OCI-LY7 (cell line): ENCODE results near the gene LIN28B. TPM values are rescaled to one million over a fixed set of nuclear protein-coding genes. Genes with fewer than 3 reads are reported as not detected.

Experiments
- BruUV-seq: library from RNA; stranded (reverse); fragments of 400-500 nt; replicated peaks from 2 replicates; lab custom pipeline; 2021; lab: Mats Ljungman, UMichigan
- CTCF ChIA-PET: fragments of 300-600 bp; sonication (Branson Sonifier 250); formaldehyde crosslinking; loops from one replicate; lab custom pipeline; 2022; ENCODE audit warnings: antibody characterized with exemption; ENCODE audit not compliant: unreplicated experiment; lab: Charles Lee
- POLR2A ChIA-PET: fragments of 300-600 bp; sonication (Branson Sonifier 250); formaldehyde crosslinking; loops from one replicate; lab custom pipeline; 2022; ENCODE audit warnings: antibody characterized with exemption; lab: Charles Lee
- DNase-seq: peaks from one replicate; pipeline ENCODE4 v3.0.0-alpha.2; 2015; ENCODE audit warnings: low spot score
- H2AFZ ChIP-seq: fragments of 200-600 bp; sonication (generic), shearing (Covaris generic); 2 replicates; pipeline ENCODE4 v1.6.1; 2014; ENCODE audit warnings: mild to moderate bottlenecking, antibody characterized with exemption, low read length, moderate library complexity
- H3K27ac ChIP-seq: fragments of 200-600 bp; sonication (generic); 2 replicates; pipeline ENCODE4 v1.5.1; 2014; ENCODE audit warnings: mixed run types, low read depth, mild to moderate bottlenecking, moderate library complexity, low read length, inconsistent platforms; ENCODE audit not compliant: poor library complexity, severe bottlenecking
- H3K36me3 ChIP-seq: fragments of 200-600 bp; sonication (generic); 2 replicates; pipeline ENCODE4 v1.6.1; 2014; ENCODE audit warnings: mild to moderate bottlenecking, antibody characterized with exemption, low read length, moderate library complexity, mixed read lengths; ENCODE audit not compliant: insufficient read depth
- H3K4me1 ChIP-seq: fragments of 200-600 bp; sonication (generic); 2 replicates; pipeline ENCODE4 v1.5.1; 2014; ENCODE audit warnings: mild to moderate bottlenecking, low read length; ENCODE audit not compliant: insufficient read depth, poor library complexity, severe bottlenecking
- H3K4me2 ChIP-seq: fragments of 200-600 bp; sonication (generic); 2 replicates; pipeline ENCODE4 v1.6.1; 2014; ENCODE audit warnings: mild to moderate bottlenecking, low read length
- H3K4me3 ChIP-seq: fragments of 200-600 bp; sonication (generic); 2 replicates; pipeline ENCODE4 v1.5.1; 2014; ENCODE audit warnings: mild to moderate bottlenecking, low read depth, low read length; ENCODE audit not compliant: poor library complexity, severe bottlenecking
- H3K79me2 ChIP-seq: fragments of 200-600 bp; sonication (generic); 2 replicates; pipeline ENCODE4 v1.6.1; 2016; ENCODE audit warnings: low read depth, mild to moderate bottlenecking, low read length, moderate library complexity, mixed read lengths; ENCODE audit not compliant: insufficient read depth
- H3K9me2 ChIP-seq: fragments of 200-600 bp; sonication (generic); 2 replicates; pipeline ENCODE4 v1.6.1; 2016; ENCODE audit warnings: mild to moderate bottlenecking, low read length, mixed read lengths; ENCODE audit not compliant: insufficient read depth
- H3K9me3 ChIP-seq: fragments of 200-600 bp; sonication (generic); 2 replicates; pipeline ENCODE4 v1.6.1; 2014; ENCODE audit warnings: mild to moderate bottlenecking, mixed run types, low read length, mixed read lengths
- H4K20me1 ChIP-seq: fragments of 200-600 bp; sonication (generic); 2 replicates; pipeline ENCODE4 v1.6.1; 2014; ENCODE audit warnings: mild to moderate bottlenecking, antibody characterized with exemption, low read length, moderate library complexity, mixed read lengths; ENCODE audit not compliant: insufficient read depth
- CTCF ChIP-seq: fragments of 200-600 bp; sonication (generic); conservative IDR thresholded peaks from 2 replicates; pipeline ENCODE4 v1.5.1; 2014; ENCODE audit warnings: mild to moderate bottlenecking, antibody characterized with exemption, low read length, moderate library complexity, mixed read lengths
- EZH2phosphoT487 ChIP-seq: fragments of 200-600 bp; sonication (generic); IDR thresholded peaks from 2 replicates; pipeline ENCODE4 v1.6.1; 2018; ENCODE audit warnings: low read depth, borderline replicate concordance, mild to moderate bottlenecking, mixed run types, antibody characterized with exemption, low read length, moderate library complexity, mixed read lengths
- intact Hi-C: fragments of 100-400 bp; cut with micrococcal nuclease; formaldehyde crosslinking; loops from one replicate; pipeline ENCODE4 v1.10.0; 2022; ENCODE audit not compliant: unreplicated experiment
- total RNA-seq, 2 experiments: library from RNA; depleted of rRNA in 1 of 2; stranded (reverse); fragments of >200 nt in 1 of 2; shearing (Covaris generic) in 1 of 2; gene quantifications; 2 replicates each; pipeline ENCODE4 v1.2.3, GENCODE V29; 2014 to 2022

LIN28B gene
- total RNA-seq, 2 experiments from 2014 or later, result not detected

- Histone ChIP-seq H3K4me1 (no peaks in the 10 kb centered on the region), H3K9me2 (no peaks in the 10 kb centered on the region), H3K27ac (no peak overlapping the region), H3K79me2 (no peaks in the 10 kb centered on the region), H2AFZ (no peak overlapping the region), H4K20me1 (no peaks in the 10 kb centered on the region), H3K36me3 (no peaks in the 10 kb centered on the region), H3K4me2 (no peak overlapping the region), H3K9me3 (no peaks in the 10 kb centered on the region), H3K4me3 (no peak overlapping the region)
- ChIA-PET POLR2A (no interaction called here), CTCF (no interaction called here)
- intact Hi-C loops, result no loop called here
- no peak for DNase-seq
- no TSS peak for BruUV-seq
- TF ChIP-seq EZH2phosphoT487 (no peak), CTCF (no peak)
These were observed 16.5 kb upstream of the LIN28B start for GRCh38 chr6:104940238-104940892.

GRCh38 chr6:104940893-104941728 lies 15.8 kb upstream of the LIN28B start:
- Histone ChIP-seq H3K4me1 (no peaks in the 10 kb centered on the region), H3K27ac (no peak overlapping the region), H3K4me2 (no peak overlapping the region), H3K79me2 (no peaks in the 10 kb centered on the region), H3K9me2 (no peaks in the 10 kb centered on the region), H3K9me3 (no peaks in the 10 kb centered on the region), H3K4me3 (no peak overlapping the region), H3K36me3 (no peaks in the 10 kb centered on the region), H4K20me1 (no peaks in the 10 kb centered on the region), H2AFZ (no peak overlapping the region)
- no peak for DNase-seq
- no peak for TF ChIP-seq CTCF
- no peak for TF ChIP-seq EZH2phosphoT487
- POLR2A ChIA-PET, result no interaction called here
- BruUV-seq, result no TSS peak
- CTCF ChIA-PET, result no interaction called here
- intact Hi-C loops, result no loop called here

- DNase-seq, result no peak
- Histone ChIP-seq H3K4me3 (no peak overlapping the region), H3K36me3 (no peaks in the 10 kb centered on the region), H3K27ac (no peak overlapping the region), H3K9me3 (no peaks in the 10 kb centered on the region), H3K4me2 (no peak overlapping the region), H2AFZ (no peak overlapping the region), H3K9me2 (no peaks in the 10 kb centered on the region), H3K4me1 (no peaks in the 10 kb centered on the region), H4K20me1 (no peaks in the 10 kb centered on the region), H3K79me2 (no peaks in the 10 kb centered on the region)
- no peak for TF ChIP-seq CTCF
- TF ChIP-seq EZH2phosphoT487, result no peak
- CTCF ChIA-PET, result no interaction called here
- BruUV-seq, result no TSS peak
- POLR2A ChIA-PET, result no interaction called here
- intact Hi-C loops, result no loop called here
These were observed 15.2 kb upstream of the LIN28B start for GRCh38 chr6:104941729-104942091.
